Middle frontal gyrus (tissue), 1 donor: ENCODE measurements around the gene SYNGR4.

Source experiments
- DNase-seq: peaks from one replicate; pipeline ENCODE4 v3.0.0-alpha.2; 2015; ENCODE audit warnings: low spot score; ENCODE audit errors: extremely low spot score

The SYNGR4 gene

GRCh38 chr19:48396016-48396823 lies 32.1 kb downstream of the SYNGR4 start:
- DNase-seq: no peak

GRCh38 chr19:48396824-48397176 lies 32.6 kb downstream of the SYNGR4 start:
- DNase-seq: no peak

- DNase-seq: no peak
Observed at GRCh38 chr19:48397263-48398101, 33.3 kb downstream of the SYNGR4 start.

GRCh38 chr19:48398102-48398374 lies 33.9 kb downstream of the SYNGR4 start:
- no peak for DNase-seq

DNA sequence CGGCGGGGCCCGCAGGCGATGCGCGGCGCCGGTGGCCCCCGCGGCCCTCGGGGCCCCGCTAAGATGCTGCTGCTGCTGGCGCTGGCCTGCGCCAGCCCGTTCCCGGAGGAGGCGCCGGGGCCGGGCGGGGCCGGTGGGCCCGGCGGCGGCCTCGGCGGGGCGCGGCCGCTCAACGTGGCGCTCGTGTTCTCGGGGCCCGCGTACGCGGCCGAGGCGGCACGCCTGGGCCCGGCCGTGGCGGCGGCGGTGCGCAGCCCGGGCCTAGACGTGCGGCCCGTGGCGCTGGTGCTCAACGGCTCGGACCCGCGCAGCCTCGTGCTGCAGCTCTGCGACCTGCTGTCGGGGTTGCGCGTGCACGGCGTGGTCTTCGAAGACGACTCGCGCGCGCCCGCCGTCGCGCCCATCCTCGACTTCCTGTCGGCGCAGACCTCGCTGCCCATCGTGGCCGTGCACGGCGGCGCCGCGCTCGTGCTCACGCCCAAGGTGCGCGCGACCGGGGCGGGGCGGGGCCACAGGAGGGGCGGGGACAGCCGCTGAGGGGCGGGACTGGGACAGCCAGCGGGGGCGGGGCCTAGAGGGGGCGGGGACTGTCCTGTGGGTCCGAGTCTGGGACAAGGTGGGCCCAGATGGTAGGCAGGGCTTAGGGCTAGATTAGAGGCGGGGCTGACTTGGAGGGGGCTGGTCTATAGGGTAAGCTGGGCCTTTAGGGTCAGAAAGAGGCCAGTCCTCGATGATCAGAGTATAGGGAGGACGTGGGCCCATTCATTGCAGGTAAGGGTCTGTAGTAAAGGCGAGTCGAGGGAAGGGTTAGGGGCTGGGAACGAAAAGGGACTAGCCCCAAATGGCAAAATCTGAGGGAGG lies 34.4 kb downstream of the SYNGR4 start:
- no peak for DNase-seq

DNA sequence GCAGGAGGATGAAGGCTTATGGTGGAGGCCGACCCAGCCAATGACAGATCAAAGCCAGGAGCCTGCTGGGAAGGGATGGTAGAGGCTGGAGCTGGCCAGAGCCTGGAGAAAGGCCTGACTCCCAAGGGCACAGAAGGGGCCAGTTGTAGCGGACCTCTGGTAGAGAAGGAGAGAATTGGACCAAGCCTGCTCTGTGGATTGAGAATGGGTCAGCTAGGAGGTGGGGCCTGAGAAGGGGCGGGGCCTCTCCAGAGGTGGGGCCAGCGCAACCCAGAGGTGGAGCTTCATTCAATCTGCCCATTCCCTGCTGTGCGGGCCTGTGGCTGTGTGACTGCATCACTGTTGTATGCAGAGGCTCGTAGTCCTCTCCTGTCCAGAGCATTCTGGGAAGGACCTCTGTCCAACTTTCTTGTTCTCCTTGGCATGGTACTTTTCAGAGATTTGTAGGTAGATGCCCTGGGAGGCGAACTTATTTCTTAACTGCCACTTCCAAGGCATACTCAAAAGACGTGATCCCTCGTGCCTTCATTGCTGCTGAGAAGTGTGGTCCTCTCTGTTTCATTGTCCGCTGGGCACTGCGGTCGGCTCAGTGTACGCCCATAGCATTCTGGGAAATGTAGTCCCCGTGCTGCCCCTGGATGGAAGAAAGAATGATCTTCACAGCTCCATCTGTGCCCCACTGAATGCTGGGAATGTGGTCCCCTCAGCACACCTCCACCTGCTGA lies 36.0 kb downstream of the SYNGR4 start:
- no peak for DNase-seq

DNA sequence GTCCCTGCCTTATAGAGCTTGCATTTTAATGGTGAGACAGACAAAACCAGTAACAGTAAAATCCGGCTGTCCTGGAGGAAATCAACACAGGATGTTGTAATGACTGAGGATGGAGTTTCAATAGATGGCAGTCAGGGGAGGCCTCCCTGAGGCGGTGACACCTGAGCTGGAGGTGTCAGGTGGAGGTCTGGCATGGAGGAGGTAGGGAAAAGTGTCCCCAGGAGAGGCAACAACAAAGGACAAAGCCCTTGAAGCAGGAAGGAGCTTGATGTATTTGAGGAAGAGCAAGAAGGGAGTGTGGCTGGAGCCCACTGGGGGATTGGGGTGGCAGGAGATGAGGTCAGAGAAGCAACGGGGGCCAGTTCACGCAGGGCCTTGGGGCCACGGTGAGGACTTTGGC lies 37.1 kb downstream of the SYNGR4 start:
- no peak for DNase-seq

DNA sequence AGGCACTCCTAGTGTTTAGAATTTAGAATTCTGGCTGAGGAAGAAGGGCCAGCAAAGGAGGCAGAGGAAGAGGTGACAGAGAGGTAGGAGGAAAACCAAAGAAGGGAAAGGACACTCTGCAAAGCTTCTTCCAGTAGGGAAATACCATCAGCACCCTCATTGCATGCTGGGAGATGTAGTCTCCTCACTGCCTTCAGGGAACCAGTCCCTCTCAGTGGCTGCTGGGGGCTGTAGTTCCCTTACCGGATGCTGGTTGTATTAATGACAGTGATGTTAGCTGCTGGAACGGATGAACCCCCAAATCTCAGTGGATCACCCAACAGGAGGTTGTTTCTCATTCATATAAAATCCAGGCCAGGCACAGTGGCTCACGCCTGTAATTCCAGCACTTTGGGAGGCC lies 39.4 kb downstream of the SYNGR4 start:
- no peak for DNase-seq

- no peak for DNase-seq
Observed at GRCh38 chr19:48405010-48405659, 41.0 kb downstream of the SYNGR4 start.

- no peak for DNase-seq
Observed at GRCh38 chr19:48405850-48406249, 41.7 kb downstream of the SYNGR4 start.

GRCh38 chr19:48413879-48414587 lies 49.9 kb downstream of the SYNGR4 start:
- no peak for DNase-seq

GRCh38 chr19:48415395-48415794 lies 51.2 kb downstream of the SYNGR4 start:
- no peak for DNase-seq

DNA sequence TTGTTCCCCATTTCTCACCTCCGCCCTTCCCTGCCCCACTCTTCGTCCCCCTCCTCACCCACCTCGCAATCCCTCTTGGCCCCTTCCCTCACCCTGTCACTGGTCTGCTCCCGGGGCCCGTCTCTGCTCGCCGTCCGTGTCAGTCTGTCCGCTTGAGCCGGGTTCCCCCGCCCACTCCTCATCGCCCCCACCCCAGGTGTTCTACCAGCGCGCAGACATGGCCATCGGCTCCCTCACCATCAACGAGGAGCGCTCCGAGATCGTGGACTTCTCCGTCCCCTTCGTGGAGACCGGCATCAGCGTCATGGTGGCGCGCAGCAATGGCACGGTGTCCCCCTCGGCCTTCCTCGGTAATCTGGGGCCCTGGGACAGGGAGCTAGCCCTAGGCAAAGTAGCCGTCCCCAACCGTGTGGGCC lies 51.6 kb downstream of the SYNGR4 start:
- DNase-seq: no peak

- DNase-seq: no peak
Observed at GRCh38 chr19:48417421-48417820, 53.3 kb downstream of the SYNGR4 start.

- no peak for DNase-seq
Observed at GRCh38 chr19:48418317-48419064, 54.3 kb downstream of the SYNGR4 start.

- DNase-seq: no peak
Observed at GRCh38 chr19:48419158-48419920, 55.2 kb downstream of the SYNGR4 start.

- DNase-seq: no peak
Observed at GRCh38 chr19:48421548-48421947, 57.4 kb downstream of the SYNGR4 start.

DNA sequence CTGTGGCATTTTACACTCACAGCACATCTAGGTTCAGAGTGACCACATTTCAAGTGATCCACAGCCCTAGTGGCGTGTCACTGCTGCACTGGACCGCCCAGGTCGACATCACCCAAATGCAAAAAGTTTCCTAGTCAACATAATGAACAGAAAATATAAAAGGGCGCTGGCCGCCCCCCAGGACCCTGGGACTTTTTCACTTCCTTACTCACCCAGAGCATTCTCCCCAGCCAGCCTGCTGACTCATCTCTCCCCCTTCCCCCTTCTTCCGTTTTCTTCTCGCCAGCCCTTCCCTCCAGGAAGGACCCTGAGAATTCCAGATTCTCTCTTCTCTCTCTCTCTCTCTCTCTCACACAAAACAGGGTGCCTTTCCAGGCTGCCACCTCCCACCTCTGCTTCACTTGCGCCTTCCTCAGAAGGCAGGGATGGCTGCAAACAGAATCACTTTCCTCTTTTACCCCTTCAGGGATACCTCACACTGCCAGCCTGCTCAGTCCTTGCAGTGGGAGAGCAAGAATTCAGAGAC lies 60.6 kb downstream of the SYNGR4 start:
- no peak for DNase-seq
